ENCODE measurements around the gene NEK6.

GRCh38 chr9:124274738-124275137, 17.0 kb downstream of the NEK6 start:
- TF ChIP-seq CTCF (conservative IDR thresholded peaks at IDR 0.05; ENCODE audit: low read length) (no peak), EZH2phosphoT487 (IDR thresholded peaks at IDR 0.05; ENCODE audit: borderline replicate concordance, low read depth, low read length) (no peak)
